ENCODE measurements around the gene ARHGAP28.

- TF ChIP-seq, protein P1, sequence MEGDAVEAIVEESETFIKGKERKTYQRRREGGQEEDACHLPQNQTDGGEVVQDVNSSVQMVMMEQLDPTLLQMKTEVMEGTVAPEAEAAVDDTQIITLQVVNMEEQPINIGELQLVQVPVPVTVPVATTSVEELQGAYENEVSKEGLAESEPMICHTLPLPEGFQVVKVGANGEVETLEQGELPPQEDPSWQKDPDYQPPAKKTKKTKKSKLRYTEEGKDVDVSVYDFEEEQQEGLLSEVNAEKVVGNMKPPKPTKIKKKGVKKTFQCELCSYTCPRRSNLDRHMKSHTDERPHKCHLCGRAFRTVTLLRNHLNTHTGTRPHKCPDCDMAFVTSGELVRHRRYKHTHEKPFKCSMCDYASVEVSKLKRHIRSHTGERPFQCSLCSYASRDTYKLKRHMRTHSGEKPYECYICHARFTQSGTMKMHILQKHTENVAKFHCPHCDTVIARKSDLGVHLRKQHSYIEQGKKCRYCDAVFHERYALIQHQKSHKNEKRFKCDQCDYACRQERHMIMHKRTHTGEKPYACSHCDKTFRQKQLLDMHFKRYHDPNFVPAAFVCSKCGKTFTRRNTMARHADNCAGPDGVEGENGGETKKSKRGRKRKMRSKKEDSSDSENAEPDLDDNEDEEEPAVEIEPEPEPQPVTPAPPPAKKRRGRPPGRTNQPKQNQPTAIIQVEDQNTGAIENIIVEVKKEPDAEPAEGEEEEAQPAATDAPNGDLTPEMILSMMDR (IDR thresholded peaks at IDR 0.05), result no peak
- no peak for TF ChIP-seq EP300 (IDR thresholded peaks at IDR 0.05)
- no peak for TF ChIP-seq POLR2A (IDR thresholded peaks at IDR 0.05)
- TF ChIP-seq POLR2AphosphoS5 (IDR thresholded peaks at IDR 0.05), result no peak
These were observed 218.0 kb downstream of the ARHGAP28 start for GRCh38 chr18:6947338-6948030.
